Left renal pelvis (tissue), 4 donors: ENCODE results near the gene TOGARAM2. TPM values are rescaled to one million over a fixed set of nuclear protein-coding genes. Genes with fewer than 3 reads are reported as not detected.

ENCODE experiments used
- DNase-seq, 4 donors: peaks; one replicate each; pipeline ENCODE4 v3.0.0-alpha.2; 2013; ENCODE audit warnings: low read depth in 4 of 4, low spot score in 3 of 4
- polyA plus RNA-seq, 4 donors: library from polyadenylated mRNA; unstranded; fragments of 120-200 nt; gene quantifications; one replicate each; pipeline ENCODE4 v1.2.1, GENCODE V29; 2013; ENCODE audit not compliant: insufficient read length in 4 of 4

Gene TOGARAM2
- polyA plus RNA-seq, 4 donors = 0.15 to 1.6 (median 0.85) TPM

DNA sequence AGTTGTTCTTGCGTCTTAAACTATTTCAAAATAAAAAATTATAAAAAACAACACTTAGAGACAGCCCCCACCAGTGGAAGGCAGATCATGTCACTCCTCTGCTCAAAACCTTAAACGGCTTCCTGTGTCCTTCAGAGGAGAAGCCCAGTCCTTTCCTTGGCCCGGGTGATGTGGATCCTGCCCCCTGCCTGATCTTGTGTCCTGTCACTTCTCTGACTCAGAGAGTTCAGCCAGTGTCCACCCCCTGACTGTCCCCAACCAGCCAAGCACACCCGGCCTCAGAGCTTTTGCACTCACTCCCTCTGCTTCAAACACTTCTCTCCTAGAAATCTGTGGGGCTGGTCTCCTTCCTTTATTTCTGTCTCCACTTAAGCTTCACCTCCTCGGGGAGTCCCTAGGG lies 35.4 kb downstream of the TOGARAM2 start:
- DNase-seq = no peak

DNA sequence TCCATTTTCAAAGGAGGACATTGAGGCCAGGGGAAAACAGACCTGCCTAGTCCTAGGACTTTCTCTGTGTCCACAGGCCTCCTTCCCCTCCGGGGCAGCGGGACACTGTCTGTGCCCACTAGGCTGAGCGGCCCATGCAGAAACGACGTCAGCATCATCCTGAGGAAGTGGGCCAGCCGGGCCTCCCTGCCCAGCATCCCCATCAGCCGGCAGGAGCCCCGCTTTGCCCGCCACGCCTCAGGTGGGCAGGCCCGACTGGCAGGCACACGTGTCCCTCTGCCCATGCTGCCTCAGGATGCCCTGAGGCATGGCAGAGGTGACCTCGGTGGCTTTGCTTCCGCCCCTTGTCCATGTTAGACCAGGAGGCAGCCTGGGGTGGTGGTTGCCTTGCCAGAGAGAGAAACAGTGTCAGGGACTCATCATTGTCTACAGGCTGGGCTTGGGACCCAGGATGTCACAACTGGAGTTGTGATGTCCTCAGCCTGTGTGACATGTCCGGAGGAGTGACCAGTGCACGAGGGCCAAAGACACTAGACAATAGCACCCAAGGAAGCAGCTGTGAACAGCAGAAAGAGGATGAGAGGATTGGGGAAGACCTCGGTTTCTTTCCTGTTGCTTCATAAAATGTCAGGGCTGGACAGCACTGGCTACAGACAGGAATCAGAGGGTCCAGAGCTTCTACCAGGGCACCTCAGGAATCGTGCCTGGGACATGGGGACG lies 36.8 kb downstream of the TOGARAM2 start:
- DNase-seq = no peak

DNA sequence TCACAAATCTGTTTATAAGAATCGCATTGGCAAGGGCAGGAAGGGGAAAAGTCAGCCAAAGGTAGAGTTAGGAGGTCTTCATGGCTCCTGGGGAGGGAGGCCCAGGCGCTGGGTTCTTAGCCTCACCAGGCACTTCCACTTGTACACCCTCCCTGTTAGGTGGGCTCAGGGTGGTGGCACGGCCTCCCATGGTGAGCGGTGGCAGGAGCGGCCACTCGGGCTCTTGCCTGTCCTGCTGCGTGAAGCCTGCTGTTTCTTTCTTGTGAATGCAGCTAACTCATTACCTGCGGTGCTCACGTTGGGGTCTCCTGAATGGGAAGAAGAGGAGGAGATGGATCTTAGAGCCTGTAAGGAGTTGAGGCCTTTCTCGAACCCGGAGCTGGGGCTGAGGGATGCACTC lies 40.8 kb downstream of the TOGARAM2 start:
- no peak for DNase-seq

DNA sequence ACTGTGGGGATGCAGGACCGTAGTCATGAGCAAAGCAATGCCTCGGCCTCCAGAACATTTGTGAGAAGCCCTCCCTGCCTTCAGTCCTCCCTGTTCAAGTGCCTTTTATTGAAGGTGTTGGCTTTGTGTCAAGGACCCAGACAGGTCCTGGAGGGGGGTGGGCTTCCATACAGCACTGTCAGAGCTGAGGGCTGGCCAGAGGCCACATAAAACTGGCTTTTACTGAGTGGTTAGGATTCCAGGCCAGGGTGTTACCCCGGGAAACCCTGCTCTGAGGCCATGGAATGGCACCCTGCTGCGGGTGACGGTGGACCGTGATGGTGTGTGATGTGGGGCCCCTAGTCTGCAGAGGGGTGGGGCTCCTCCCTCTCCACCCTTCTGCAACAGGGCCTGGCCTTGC lies 41.6 kb downstream of the TOGARAM2 start:
- DNase-seq = no peak

DNA sequence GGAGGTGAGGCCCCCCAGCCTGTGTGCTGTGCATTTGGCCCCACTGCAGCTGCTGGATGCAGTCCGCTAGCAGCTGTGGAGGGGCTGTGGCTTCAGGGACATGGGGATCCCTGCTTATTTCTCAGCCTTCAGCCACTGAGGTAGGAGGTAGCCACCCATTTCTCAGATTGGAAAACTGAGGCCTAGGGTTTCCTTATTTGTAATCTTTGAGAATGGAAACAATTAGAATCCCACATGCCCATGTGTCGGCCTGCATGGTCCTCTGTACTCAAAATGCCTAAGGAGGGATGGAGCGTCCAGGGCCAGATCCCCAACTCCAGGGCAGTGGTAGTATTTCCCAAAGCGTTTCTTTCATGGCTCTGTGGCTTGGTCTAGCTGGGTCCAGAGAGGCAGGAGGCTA lies 42.1 kb downstream of the TOGARAM2 start:
- no peak for DNase-seq

DNA sequence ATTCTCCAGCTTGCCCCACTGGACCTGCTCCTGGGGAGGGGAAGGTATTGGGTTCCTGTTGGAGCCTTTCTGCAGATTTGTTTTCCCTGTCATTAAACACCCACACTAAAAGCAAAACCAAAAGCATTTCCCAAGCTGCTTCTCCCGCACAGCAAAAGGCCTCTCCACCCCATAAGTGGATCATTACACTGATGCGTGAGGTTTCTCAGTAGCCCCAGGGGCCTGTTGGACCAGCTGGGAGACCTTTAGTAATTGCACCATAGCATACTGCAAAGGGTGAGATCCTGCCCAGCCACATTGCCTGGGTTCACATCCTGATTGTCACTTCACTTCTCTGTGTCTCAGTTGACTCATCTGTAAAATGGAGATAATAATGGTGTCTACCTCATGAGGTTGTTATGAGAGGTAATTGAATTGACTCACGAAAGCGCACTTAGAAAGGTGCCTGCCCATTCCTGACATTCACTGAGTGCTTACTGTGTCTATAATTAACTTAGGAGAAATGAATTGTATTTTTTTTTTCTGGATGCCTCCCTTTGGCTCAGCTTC lies 43.9 kb downstream of the TOGARAM2 start:
- DNase-seq = no peak

DNA sequence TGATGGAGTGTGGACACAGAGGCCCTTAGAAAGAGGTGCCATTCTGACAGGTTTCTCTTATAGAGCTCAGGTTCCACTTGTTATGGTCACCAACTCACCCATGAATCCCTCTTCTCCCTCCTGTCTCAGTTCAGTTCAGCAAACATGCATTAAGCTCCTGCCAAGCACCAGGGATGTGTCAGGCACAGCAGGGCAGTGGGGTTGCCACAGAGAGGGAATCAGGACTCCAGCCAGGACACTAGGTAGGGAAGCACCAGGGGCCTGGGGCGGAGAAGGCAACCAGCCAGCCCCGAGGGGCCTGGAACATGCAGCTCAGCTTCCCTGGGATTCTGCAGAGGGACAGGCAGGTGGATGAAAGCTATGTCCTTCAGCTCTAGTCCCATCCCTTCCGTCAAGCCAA lies 44.6 kb downstream of the TOGARAM2 start:
- no peak for DNase-seq

DNA sequence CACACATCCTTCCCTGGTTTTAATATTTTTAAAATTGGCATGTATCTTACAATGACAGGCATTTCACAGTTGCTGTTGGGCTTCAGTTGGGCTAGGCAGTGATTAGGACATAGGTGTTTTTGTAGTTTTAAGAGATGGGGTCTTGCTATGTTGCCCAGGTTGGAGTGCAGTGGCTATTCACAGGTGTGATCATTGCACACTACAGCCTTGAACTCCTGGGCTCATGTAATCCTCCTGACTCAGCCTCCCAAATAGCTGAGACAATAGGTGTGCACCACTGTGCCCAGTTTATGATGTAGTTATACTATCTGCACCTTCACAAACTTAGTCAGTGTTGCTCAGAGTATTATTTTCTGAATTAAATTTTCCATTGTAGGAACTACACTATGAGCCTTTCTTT lies 49.9 kb downstream of the TOGARAM2 start:
- no peak for DNase-seq

DNA sequence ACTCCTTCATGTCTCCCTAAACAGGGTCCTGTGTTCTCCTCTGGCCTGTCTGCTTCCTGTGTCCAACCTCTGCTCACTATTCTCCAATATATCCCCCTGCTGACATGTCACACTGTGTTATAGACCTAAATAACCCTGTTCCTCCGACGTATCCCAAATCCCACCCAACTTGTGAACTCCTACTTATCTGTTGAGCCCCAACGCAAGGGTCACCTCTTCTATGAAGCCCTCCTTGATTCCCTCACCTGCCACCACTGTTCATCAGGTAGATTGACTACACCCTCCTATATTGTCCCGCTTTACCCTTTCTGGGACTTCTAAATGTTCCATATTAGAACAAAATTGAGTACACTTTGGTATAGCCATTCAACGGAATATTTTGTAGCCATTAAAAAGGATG lies 51.1 kb downstream of the TOGARAM2 start:
- DNase-seq = no peak

DNA sequence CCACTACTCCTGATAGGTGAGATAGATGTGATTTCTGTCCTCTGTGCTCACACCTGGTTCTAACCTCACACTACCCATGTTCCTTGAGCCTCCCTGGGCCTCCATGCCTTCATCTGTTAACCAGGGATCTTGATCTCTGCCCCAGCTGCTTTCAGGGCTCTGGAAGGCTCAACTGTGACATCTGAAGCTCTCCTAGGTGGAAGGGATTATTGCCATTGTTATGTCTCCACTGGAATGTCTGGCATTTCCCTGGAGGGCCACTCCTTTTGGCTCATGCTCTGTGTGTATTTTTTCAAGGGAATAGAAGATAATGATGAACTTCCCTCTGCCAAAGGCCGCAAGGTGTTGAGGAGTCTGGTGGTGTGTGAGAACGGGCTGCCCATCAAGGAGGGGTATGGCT lies 52.1 kb downstream of the TOGARAM2 start:
- DNase-seq = no peak

DNA sequence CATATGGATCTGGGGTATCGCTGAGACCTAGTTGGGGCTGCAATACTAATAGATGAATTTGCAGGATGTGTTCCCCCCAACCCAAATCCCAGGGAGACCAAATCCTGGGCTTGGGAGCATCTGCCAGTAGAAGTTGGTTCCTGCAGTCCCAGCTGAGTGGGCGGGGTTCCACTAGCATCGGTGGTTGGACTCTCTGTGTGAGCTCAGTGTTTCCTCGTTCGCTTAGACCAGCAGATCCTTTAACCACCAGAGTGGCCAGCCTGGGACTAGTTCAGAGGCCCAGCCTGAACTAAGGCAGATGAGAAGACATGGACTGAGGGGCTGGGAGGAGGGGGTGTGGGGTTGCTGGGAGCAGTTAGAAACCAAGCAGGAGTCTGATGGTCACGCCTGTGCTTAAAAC lies 52.6 kb downstream of the TOGARAM2 start:
- no peak for DNase-seq

DNA sequence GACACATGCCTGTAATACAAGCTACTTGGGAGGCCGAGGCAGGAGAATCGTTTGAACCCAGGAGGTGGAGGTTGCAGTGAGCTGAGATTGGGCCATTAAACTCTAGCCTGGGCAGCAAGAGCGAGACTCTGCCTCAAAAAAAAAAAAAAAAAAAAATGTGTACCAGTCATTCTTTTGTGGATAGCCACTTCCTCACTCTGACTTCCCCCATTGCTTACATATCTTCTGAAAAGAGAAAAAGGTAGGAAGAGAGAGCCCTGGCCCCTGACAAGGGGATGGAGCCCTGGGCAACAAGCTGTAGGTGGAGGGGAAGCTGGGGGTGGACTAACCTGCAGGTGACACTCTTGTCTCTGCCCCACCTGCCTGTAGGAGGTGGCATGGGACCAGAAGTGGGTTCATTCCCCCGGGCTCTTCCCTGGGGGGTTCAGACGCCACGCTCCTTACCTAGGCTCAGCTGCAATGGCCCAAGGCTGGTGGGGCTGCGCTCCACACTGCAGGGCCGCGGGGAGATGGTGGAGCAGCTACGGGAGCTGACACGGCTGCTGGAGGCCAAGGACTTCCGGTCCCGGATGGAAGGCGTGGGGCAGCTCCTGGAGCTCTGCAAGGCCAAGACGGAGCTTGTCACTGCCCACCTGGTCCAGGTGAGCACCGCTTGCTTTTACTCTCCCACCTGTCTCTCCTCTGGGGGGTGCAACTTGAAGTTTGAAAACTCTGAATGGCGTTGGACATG lies 54.1 kb downstream of the TOGARAM2 start:
- DNase-seq = no peak

DNA sequence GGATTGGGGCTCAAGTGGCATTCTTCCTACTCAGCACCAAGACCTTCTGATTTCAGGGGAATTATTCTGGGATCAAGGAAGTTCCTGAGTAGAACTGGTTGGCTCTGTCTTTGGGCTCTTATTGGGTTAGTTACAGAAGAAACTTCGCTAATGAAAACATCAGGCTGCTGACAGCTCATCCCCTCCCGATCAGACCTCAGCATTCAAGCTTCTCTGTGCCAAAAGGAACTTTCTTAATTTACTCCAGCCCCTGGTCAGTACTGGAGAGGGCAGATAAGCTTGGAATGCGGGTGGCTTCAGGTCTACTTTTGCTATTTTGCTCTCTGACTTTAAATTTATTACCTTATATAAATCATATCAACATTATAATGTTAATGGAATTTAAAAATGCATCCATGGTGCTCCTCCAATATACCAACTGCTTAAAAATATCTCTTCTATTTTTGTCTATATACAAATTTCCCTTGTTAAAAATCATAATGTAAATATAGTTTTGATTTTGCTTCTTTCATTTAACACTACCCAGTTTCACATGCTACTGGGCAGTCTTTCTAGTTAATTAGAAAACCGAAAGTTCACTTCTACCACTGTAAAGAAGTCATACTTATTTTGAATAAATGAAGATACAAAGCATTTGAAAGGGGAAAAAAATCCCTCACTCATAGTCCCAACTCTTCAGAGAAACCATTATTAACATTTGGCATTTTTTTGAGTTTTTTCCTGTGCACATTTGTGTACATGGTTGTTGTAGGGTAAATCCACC lies 58.8 kb downstream of the TOGARAM2 start:
- DNase-seq = no peak

DNA sequence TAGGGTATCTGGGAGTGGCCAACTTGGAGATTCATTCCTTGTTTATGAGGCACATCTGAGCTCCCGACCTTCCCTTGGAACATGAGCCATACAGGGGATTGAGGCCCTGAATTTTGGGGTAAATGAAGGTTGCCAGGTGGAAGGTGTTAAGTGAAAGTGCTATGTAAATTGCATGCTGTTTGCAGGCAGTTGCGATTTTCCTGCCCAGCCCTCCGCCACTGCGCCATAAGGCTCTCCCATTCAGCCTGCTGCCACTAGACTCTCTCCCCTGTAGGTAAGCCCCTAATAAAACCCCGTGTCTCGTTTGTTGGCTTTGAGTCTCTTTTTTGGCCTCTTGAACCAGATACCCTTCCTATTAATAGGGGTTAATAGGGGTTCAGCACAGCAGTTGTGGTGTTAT lies 59.5 kb downstream of the TOGARAM2 start:
- no peak for DNase-seq

DNA sequence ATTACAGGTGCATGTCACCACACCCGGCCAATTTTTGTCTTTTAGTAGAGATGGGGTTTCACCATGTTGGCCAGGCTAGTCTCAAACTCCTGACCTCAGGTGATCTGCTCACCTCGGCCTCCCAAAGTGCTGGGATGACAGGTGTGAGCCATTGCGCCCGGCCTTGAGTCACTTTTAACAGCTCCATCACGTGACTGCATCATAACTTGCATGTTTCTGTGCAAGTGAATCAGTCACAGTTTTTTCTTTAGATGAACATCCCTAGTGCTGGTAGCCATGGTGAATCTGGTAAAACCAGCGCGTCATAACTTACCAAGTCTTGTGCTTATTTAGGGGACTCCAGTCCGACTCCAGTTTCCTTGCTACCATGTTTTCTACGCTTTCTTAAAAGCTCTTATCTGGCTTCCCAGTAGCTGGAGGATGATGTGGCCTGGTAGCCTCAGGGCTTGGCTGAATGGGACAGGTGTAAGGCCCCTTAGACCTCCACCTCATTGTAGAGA lies 60.1 kb downstream of the TOGARAM2 start:
- no peak for DNase-seq

DNA sequence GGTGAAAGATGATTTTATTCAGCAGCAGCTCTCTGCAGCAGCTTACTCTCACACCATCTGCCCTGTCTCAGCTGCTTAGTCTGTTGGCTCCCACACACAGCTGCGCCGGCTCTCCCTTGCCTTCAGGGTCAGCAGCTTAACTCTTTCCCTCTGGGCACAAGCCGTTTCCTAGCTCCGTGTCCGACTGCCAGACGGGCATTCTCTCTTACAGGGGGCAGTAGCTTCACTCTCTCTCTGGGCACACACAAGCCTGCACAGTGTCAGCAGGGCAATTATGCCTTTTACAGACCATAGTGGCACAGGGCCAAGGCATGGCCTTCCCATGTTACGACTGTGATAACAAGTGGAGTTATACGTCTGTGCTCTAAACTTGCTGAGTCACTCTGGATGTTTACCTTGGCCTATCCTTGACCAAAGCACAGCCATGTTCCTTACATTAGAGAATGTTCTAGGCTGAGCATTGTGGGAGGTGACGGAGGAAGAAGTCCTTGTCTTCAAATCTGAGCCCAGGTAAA lies 61.5 kb downstream of the TOGARAM2 start:
- DNase-seq = peak; percentile 48 to 62 (median 59)

DNA sequence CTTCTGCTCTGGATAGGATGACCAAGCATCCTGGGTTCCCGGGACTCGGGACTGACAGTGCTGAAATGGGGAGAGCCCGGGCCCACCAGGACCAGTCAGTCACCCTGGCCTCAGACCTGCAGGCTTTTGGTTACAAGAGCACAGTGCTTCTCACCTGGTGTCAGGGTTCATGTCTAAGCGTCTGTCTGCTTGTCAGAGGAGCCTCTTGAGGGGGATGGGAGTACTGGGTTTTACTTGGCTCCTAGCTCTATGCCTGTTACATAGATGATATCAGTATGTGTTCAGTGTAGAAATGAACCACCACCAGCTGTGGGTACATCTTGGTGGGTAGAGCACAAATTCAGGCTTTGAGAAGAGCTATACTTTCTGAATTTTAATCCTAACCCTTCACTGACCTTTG lies 63.4 kb downstream of the TOGARAM2 start:
- DNase-seq = no peak

DNA sequence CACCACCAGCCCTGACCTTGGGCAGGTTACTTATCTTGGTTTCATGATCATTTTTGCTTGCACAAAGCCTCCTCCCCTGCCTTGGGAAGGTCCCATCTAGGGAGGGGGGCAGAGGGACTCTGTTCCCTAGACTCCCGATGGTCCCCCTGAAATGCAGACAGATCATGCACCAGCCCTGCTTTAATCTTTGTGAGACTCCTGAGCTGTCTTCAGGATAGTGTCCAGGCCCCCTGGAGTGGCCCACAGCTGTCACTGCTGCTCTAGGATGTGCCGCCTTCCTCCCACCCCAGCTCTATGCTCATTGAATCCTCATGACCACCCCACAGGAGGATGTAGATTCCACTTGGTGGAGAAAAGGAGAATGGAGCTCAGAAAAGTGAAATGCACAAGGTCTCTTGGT lies 65.2 kb downstream of the TOGARAM2 start:
- no peak for DNase-seq

DNA sequence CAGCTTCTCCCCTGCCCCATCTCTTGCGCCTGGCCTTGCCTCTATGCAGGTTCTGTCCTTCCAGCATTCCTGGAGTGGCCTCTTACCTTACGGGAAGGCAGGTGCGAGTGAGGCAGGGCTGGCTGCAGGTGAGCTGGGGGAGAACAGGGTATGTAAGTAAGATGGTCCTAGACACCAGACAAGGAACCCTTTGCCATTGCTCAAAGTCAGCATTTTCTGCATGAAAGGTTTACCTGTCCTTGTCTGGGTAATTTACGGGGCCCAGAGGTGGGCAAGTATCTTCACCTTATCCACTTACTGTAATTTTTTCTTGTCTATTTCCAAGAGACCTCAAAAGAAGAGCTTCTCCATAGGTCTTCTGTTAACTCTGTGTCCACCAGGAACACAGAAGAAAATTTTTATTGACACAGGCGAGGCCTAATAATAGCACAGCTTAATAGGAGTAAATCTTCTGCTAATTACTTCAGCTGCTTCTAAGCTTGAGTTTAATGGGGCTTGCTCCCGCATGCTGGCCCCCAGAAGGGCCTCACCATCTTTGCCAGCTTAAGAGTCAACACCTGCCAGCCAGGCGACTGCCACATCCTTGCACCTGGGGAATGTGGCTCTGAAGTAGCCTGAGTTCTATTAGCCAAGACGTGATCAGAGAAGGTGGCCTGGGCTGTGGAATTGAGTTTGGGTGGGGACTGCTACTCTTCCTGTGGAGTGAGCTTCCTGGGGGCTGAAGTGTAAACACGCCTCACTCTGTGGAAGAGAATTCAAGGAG lies 66.2 kb downstream of the TOGARAM2 start:
- DNase-seq = no peak

DNA sequence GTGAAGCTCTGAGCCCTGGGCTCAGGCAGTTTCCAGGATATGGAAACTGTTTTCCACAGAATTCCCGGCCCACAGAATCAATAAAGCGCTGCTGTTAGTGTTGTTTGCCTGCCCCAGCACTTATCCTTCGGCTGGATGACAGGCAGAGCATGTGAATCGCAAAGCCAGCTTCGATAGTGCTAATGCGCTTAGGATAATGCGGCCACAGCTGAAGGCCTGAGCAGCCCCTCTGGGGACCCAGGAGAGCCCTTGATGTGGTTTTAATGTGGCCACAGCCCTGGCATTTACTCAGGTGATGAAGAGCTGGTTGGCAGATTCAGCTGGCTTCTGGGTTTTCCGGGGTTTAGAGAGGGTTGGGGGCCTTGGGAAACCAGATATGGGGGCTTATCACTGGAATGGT lies 69.5 kb downstream of the TOGARAM2 start:
- DNase-seq = no peak
